C4-2B (cell line): ENCODE results near the gene MED29.

Source experiments
- CTCF ChIP-seq: fragments of 450-650 bp; conservative IDR thresholded peaks from 2 replicates; pipeline ENCODE4 v1.5.1; 2017; ENCODE audit warnings: mild to moderate bottlenecking
- ZFX ChIP-seq: fragments of 450-650 bp; IDR thresholded peaks from 2 replicates; pipeline ENCODE4 v1.6.1; 2017

DNA sequence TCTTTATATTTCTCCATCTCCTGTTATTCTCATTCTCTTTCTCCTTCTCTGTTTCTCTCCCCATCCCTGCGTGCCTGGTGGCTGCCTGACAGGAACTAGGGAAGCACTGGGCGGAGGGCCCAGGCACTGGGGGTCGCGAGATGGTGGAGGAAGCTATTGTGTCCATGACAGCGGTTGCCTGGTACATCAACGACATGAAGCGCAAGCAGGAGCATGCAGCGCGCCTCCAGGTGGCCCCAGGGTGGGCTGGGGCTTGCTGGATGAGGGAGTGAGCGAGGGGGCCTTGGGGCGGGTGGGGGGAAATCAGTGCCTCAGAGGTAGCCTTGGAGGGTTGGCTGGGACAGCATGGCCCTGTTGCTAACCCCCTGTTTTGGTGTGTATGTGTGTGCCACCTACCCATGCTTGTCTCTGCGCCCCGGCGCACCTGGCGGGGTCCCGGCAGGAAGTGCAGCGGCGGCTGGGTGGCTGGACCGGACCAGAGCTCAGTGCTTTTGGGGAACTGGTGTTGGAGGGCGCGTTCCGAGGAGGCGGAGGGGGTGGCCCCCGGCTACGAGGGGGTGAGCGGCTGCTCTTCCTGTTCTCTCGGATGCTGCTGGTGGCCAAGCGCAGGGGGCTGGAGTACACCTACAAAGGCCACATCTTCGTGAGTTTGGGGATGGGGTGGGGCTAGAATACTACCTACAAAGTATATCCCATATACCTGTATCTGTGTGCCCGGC is 26.4 kb downstream of the MED29 start:
- no peak for TF ChIP-seq CTCF
- no peak for TF ChIP-seq ZFX
